ENCODE data around the gene DPH1. TPM values are rescaled to one million over a fixed set of nuclear protein-coding genes. Genes with fewer than 3 reads are reported as not detected.
A peak's percentile ranks its signal among the peaks of the same experiment; 100 is the strongest.

Gene DPH1
- total RNA-seq, 1 donor: 28.8 TPM

GRCh38 chr17:2037155-2037554, 7.2 kb downstream of the DPH1 start:
- no peak overlapping the region for H3K4me3 ChIP-seq (ENCODE audit: low read depth, low read length)
- no peak for DNase-seq (ENCODE audit: low read depth)
- no peak for TF ChIP-seq CTCF (IDR thresholded peaks at IDR 0.05; ENCODE audit: insufficient read depth, low read length)

DNA sequence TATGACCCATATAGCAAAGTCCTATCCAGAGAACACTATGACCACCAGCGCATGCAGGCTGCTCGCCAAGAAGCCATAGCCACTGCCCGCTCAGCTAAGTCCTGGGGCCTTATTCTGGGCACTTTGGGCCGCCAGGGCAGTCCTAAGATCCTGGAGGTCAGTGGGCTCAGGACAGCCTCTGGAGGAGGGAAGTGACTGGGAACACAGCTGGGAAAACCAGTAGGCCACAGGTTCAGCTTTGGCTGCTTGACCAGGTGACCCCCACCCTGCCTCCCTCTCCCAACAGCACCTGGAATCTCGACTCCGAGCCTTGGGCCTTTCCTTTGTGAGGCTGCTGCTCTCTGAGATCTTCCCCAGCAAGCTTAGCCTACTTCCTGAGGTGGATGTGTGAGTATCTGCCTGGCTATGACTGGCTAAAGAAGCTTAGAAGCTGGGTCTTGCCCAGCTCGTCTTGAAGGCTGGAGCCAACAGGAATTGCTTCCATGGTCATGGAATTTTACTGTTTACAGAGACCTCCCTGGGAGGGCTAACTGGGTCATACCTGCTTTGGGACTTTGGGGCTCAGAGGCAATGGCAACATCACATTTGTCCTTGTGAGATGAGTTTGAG, 10.4 kb downstream of the DPH1 start:
- DNase-seq (ENCODE audit: low read depth): no peak
- H3K4me3 ChIP-seq (ENCODE audit: low read depth, low read length): no peak overlapping the region
- no peak for TF ChIP-seq CTCF (IDR thresholded peaks at IDR 0.05; ENCODE audit: insufficient read depth, low read length)

DNA sequence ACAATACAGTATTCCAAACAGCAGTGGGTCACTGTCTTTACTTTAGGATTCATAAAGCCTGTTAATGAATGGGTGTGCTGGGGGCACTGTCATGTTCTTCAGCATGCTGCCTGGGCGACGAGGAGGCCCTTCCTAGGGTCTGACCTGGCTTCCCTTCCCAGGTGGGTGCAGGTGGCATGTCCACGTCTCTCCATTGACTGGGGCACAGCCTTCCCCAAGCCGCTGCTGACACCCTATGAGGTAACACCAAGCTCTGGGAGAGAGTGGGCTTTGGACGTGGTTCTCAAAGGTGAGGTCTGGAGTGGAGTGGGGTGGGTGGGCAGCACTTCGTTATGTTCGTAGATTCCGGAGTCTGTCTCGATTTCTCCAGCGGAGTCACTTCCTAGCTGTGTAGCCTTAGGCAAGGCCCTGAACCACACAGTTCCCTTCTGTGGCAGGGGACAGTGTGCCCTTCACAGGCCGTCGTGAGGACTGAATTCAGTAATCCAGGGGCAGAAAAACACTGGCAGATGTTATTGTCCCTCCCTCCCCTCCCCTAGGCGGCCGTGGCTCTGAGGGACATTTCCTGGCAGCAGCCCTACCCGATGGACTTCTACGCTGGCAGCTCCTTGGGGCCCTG, 11.1 kb downstream of the DPH1 start:
- no peak for DNase-seq (ENCODE audit: low read depth)
- H3K4me3 ChIP-seq (ENCODE audit: low read depth, low read length): peak overlapping the region; percentile 92
- no peak for TF ChIP-seq CTCF (IDR thresholded peaks at IDR 0.05; ENCODE audit: insufficient read depth, low read length)

DNA sequence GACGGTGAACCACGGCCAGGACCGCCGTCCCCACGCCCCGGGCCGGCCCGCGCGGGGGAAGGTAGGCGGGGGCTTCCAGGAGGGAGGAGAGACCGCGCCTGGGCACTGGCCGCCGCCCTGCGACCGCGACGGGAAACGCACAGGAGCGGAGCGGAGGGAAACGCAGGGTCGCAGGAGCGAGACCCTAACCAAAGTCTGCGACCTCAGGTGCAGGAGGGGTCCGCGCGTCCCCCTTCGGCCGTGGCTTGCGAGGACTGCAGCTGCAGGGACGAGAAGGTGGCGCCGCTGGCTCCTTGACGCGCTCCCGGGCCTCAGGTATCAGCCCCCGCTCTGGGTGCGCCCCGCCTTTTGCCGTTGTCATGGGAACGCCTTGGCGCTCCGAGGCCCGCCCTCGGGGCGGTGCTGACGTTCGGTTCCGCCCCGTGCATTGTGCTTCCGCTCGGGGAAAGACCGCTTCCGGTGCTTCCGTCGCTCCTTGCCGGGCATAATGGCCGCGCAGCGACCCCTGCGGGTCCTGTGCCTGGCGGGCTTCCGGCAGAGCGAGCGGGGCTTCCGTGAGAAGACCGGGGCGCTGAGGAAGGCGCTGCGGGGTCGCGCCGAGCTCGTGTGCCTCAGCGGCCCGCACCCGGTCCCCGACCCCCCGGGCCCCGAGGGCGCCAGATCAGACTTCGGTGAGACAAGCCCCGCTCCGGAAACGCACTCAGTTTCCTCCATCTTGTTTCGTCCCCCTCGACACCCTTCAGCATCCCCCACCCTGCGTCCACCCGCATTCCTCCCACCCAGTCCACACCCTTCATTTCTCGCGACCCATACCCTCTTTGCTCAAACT, 11.8 kb downstream of the DPH1 start, which contains the start of gene OVCA2:
Gene OVCA2, plus strand, starts transcription at position 462 of the 829 bp plus-strand sequence. Its CDS starts 26 bp downstream, at position 488.
- TF ChIP-seq CTCF (IDR thresholded peaks at IDR 0.05; ENCODE audit: insufficient read depth, low read length): peak; percentile 51
- peak within 1 kb of the TSS; percentile 92 for H3K4me3 ChIP-seq (ENCODE audit: low read depth, low read length)
- DNase-seq (ENCODE audit: low read depth): peak; percentile 92

GRCh38 chr17:2042390-2042847, 12.5 kb downstream of the DPH1 start:
- peak; percentile 55 for TF ChIP-seq CTCF (IDR thresholded peaks at IDR 0.05; ENCODE audit: insufficient read depth, low read length)
- H3K4me3 ChIP-seq (ENCODE audit: low read depth, low read length): peak overlapping the region; percentile 92
- DNase-seq (ENCODE audit: low read depth): peak; percentile 32

DNA sequence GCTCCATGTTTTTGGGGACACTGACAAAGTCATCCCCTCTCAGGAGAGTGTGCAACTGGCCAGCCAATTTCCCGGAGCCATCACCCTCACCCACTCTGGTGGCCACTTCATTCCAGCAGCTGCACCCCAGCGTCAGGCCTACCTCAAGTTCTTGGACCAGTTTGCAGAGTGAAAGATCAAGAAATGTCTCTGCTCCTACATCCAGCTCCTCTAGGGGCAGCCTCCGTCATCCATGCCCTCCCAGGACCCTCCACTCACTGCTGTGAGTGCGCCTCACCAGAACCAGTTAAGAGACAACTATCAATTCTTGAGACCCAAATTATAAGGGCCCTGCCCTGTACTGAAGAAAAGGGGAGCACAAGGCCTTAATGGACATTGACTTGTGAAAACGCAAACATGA, 13.0 kb downstream of the DPH1 start:
- peak overlapping the region; percentile 92 for H3K4me3 ChIP-seq (ENCODE audit: low read depth, low read length)
- DNase-seq (ENCODE audit: low read depth): no peak
- no peak for TF ChIP-seq CTCF (IDR thresholded peaks at IDR 0.05; ENCODE audit: insufficient read depth, low read length)

All from fibroblast of the aortic adventitia (primary cell).